ENCODE measurements around the gene TNFSF11. TPM values are rescaled to one million over a fixed set of nuclear protein-coding genes. Genes with fewer than 3 reads are reported as not detected.

Gene TNFSF11
- total and polyA plus RNA-seq, 4 donors, result 0.25 to 1.3 (median 0.25) TPM

GRCh38 chr13:42656161-42656560 is 82.2 kb downstream of the TNFSF11 start:
- no peak overlapping the region for H3K9ac ChIP-seq (ENCODE audit: low read depth in 1 of 2, low read length in 2 of 2)
- no peak for DNase-seq (ENCODE audit: low spot score)
- peaks cover 0 to 15% (median 2%) of the 10 kb centered on the region in 4 donors for H3K27me3 ChIP-seq (ENCODE audit: control insufficient read depth in 4 of 4, insufficient read depth in 4 of 4, low read length in 3 of 4)
- WGBS, result 27% methylated on average over 1 of the region's 1 CpG
- H3K9me3 ChIP-seq (ENCODE audit: control insufficient read depth in 4 of 4, low read length in 3 of 4), result no peaks in the 10 kb centered on the region
- TF ChIP-seq JUND (IDR thresholded peaks at IDR 0.05), result no peak
- no peak for TF ChIP-seq HNF4G (IDR thresholded peaks at IDR 0.05)
- no peak for TF ChIP-seq GABPA (IDR thresholded peaks at IDR 0.05 in 1 of 2, conservative IDR thresholded peaks at IDR 0.05 in 1 of 2)
- no peak for TF ChIP-seq SP1 (IDR thresholded peaks at IDR 0.05)
- no peak for TF ChIP-seq REST (IDR thresholded peaks at IDR 0.05)
- TF ChIP-seq EGR1 (IDR thresholded peaks at IDR 0.05; ENCODE audit: low read depth in 2 of 2), result no peak
- H3K4me3 ChIP-seq (ENCODE audit: low read depth in 1 of 3, low read length in 3 of 3), result no peak overlapping the region
- H3K27ac ChIP-seq (ENCODE audit: low read depth in 1 of 2, low read length in 2 of 2), result no peak overlapping the region
- H3K4me1 ChIP-seq (ENCODE audit: control insufficient read depth in 4 of 4, insufficient read depth in 4 of 4, low read length in 3 of 4), result no peaks in the 10 kb centered on the region
- no peaks in the 10 kb centered on the region for H3K36me3 ChIP-seq (ENCODE audit: control insufficient read depth in 4 of 4, insufficient read depth in 3 of 4, low read depth in 1 of 4, low read length in 3 of 4)

- no peaks in the 10 kb centered on the region for H3K9me3 ChIP-seq (ENCODE audit: control insufficient read depth in 4 of 4, low read length in 3 of 4)
- no peak overlapping the region for H3K9ac ChIP-seq (ENCODE audit: low read depth in 1 of 2, low read length in 2 of 2)
- no peaks in the 10 kb centered on the region for H3K36me3 ChIP-seq (ENCODE audit: control insufficient read depth in 4 of 4, insufficient read depth in 3 of 4, low read depth in 1 of 4, low read length in 3 of 4)
- H3K4me3 ChIP-seq (ENCODE audit: low read depth in 1 of 3, low read length in 3 of 3), result no peak overlapping the region
- no peak for TF ChIP-seq HNF4G (IDR thresholded peaks at IDR 0.05)
- no peak for TF ChIP-seq RXRA (IDR thresholded peaks at IDR 0.05)
- TF ChIP-seq MAX (IDR thresholded peaks at IDR 0.05), result no peak
- no peak for TF ChIP-seq SP1 (IDR thresholded peaks at IDR 0.05)
- no peak for TF ChIP-seq FOXA2 (IDR thresholded peaks at IDR 0.05)
- TF ChIP-seq EGR1 (IDR thresholded peaks at IDR 0.05; ENCODE audit: low read depth in 2 of 2), result no peak
- TF ChIP-seq ZBTB33 (IDR thresholded peaks at IDR 0.05), result no peak
- no peak for TF ChIP-seq FOXA1 (IDR thresholded peaks at IDR 0.05)
- no peak for TF ChIP-seq NR2F2 (IDR thresholded peaks at IDR 0.05)
- TF ChIP-seq REST (IDR thresholded peaks at IDR 0.05), result no peak
- TF ChIP-seq CTCF (IDR thresholded peaks at IDR 0.05; ENCODE audit: low read depth, low read length, missing input control), result no peak
- no peak for TF ChIP-seq YY1 (IDR thresholded peaks at IDR 0.05)
- no peak for TF ChIP-seq HNF4A (conservative IDR thresholded peaks at IDR 0.05)
- no peak for TF ChIP-seq TAF1 (conservative IDR thresholded peaks at IDR 0.05)
- TF ChIP-seq GABPA (IDR thresholded peaks at IDR 0.05 in 1 of 2, conservative IDR thresholded peaks at IDR 0.05 in 1 of 2), result no peak
- TF ChIP-seq RAD21 (IDR thresholded peaks at IDR 0.05), result no peak
- WGBS, result 79% methylated on average over 5 of the region's 5 CpGs
- H3K27ac ChIP-seq (ENCODE audit: low read depth in 1 of 2, low read length in 2 of 2), result no peak overlapping the region
- no peak for DNase-seq (ENCODE audit: low spot score)
- H3K27me3 ChIP-seq (ENCODE audit: control insufficient read depth in 4 of 4, insufficient read depth in 4 of 4, low read length in 3 of 4), result peaks cover 0 to 15% (median 2%) of the 10 kb centered on the region in 4 donors
- H3K4me1 ChIP-seq (ENCODE audit: control insufficient read depth in 4 of 4, insufficient read depth in 4 of 4, low read length in 3 of 4), result no peaks in the 10 kb centered on the region
Measured at GRCh38 chr13:42656958-42657357, 83.0 kb downstream of the TNFSF11 start.
